Erythroblast (primary cell): ENCODE measurements around the gene NIT2.

Experiments used
- GATA1 ChIP-seq: IDR thresholded peaks from 2 replicates; pipeline ENCODE4 v1.6.1; 2011; ENCODE audit warnings: low read depth, mild to moderate bottlenecking, control low read depth, low read length, moderate library complexity
- POLR2A ChIP-seq: IDR thresholded peaks from 2 replicates; pipeline ENCODE4 v1.6.1; 2011; ENCODE audit warnings: mild to moderate bottlenecking, low read length

GRCh38 chr3:100376301-100376700 lies 41.7 kb downstream of the NIT2 start:
- TF ChIP-seq POLR2A (no peak), GATA1 (no peak)
